ENCODE data around the gene CBY2.

Gene CBY2

GRCh38 chr13:45702869-45703391, 810 bp downstream of the CBY2 start:
- no peak for DNase-seq (ENCODE audit: low spot score)

GRCh38 chr13:45704211-45704739, 2.2 kb downstream of the CBY2 start:
- no peak for DNase-seq (ENCODE audit: low spot score)

- no peak for DNase-seq (ENCODE audit: low spot score)
Observed at GRCh38 chr13:45704854-45705695, 3.0 kb downstream of the CBY2 start.

- DNase-seq (ENCODE audit: low spot score) = no peak
Observed at GRCh38 chr13:45705918-45706317, 3.8 kb downstream of the CBY2 start.

- DNase-seq (ENCODE audit: low spot score) = no peak
Observed at GRCh38 chr13:45707516-45708100, 5.5 kb downstream of the CBY2 start.

- DNase-seq (ENCODE audit: low spot score) = no peak
Observed at GRCh38 chr13:45711951-45712350, 9.8 kb downstream of the CBY2 start.

GRCh38 chr13:45713106-45713690, 11.1 kb downstream of the CBY2 start:
- DNase-seq (ENCODE audit: low spot score) = no peak

- no peak for DNase-seq (ENCODE audit: low spot score)
Observed at GRCh38 chr13:45713721-45714120, 11.6 kb downstream of the CBY2 start.

- no peak for DNase-seq (ENCODE audit: low spot score)
Observed at GRCh38 chr13:45714170-45714569, 12.1 kb downstream of the CBY2 start.

GRCh38 chr13:45715351-45715750, 13.2 kb downstream of the CBY2 start:
- no peak for DNase-seq (ENCODE audit: low spot score)

- DNase-seq (ENCODE audit: low spot score) = no peak
Observed at GRCh38 chr13:45717349-45717748, 15.2 kb downstream of the CBY2 start.

GRCh38 chr13:45718063-45718462, 15.9 kb downstream of the CBY2 start:
- peak; percentile 12 for DNase-seq (ENCODE audit: low spot score)

GRCh38 chr13:45718992-45719391, 16.9 kb downstream of the CBY2 start:
- peak; percentile 29 for DNase-seq (ENCODE audit: low spot score)

GRCh38 chr13:45721203-45721731, 19.1 kb downstream of the CBY2 start:
- no peak for DNase-seq (ENCODE audit: low spot score)

- no peak for DNase-seq (ENCODE audit: low spot score)
Observed at GRCh38 chr13:45723798-45724197, 21.7 kb downstream of the CBY2 start.

GRCh38 chr13:45728759-45729158, 26.6 kb downstream of the CBY2 start:
- no peak for DNase-seq (ENCODE audit: low spot score)

- DNase-seq (ENCODE audit: low spot score) = no peak
Observed at GRCh38 chr13:45731455-45731854, 29.3 kb downstream of the CBY2 start.

GRCh38 chr13:45732916-45733315, 30.8 kb downstream of the CBY2 start:
- DNase-seq (ENCODE audit: low spot score) = no peak

GRCh38 chr13:45733361-45733760, 31.2 kb downstream of the CBY2 start:
- no peak for DNase-seq (ENCODE audit: low spot score)

- DNase-seq (ENCODE audit: low spot score) = no peak
Observed at GRCh38 chr13:45737571-45738017, 35.5 kb downstream of the CBY2 start.

- no peak for DNase-seq (ENCODE audit: low spot score)
Observed at GRCh38 chr13:45742985-45743384, 40.9 kb downstream of the CBY2 start.

- DNase-seq (ENCODE audit: low spot score) = no peak
Observed at GRCh38 chr13:45744979-45745378, 42.9 kb downstream of the CBY2 start.
